Erythroblast (primary cell): ENCODE measurements around the gene ADAMTS9.

Source experiments
- GATA1 ChIP-seq: IDR thresholded peaks from 2 replicates; pipeline ENCODE4 v1.6.1; 2011; ENCODE audit warnings: low read depth, mild to moderate bottlenecking, control low read depth, low read length, moderate library complexity
- POLR2A ChIP-seq: IDR thresholded peaks from 2 replicates; pipeline ENCODE4 v1.6.1; 2011; ENCODE audit warnings: mild to moderate bottlenecking, low read length

- no peak for TF ChIP-seq POLR2A
- TF ChIP-seq GATA1, result no peak
Observed at GRCh38 chr3:64685800-64686445, 1.9 kb downstream of the ADAMTS9 start.
